Large intestine (tissue), 3 donors: ENCODE measurements around the gene RASSF8. TPM values are rescaled to one million over a fixed set of nuclear protein-coding genes. Genes with fewer than 3 reads are reported as not detected.

Experiments
- DNase-seq, 2 donors: peaks; one replicate each; pipeline versions ENCODE4 v3.0.0 to v3.0.0-alpha.2; 2013
- H3K27ac ChIP-seq: one replicate; pipeline ENCODE4 v1.5.1; 2013; ENCODE audit warnings: low read length
- H3K27me3 ChIP-seq: 2 replicates; pipeline ENCODE4 v1.6.1; 2013; ENCODE audit warnings: low read length; ENCODE audit not compliant: control insufficient read depth, insufficient read depth
- H3K36me3 ChIP-seq: 2 replicates; pipeline ENCODE4 v1.6.1; 2013; ENCODE audit warnings: low read length; ENCODE audit not compliant: control insufficient read depth, insufficient read depth
- H3K4me1 ChIP-seq: one replicate; pipeline ENCODE4 v1.6.1; 2013; ENCODE audit warnings: low read length; ENCODE audit not compliant: control insufficient read depth, insufficient read depth
- H3K4me3 ChIP-seq: one replicate; pipeline ENCODE4 v1.5.1; 2013; ENCODE audit warnings: low read length
- H3K9me3 ChIP-seq: one replicate; pipeline ENCODE4 v1.6.1; 2013; ENCODE audit warnings: mild to moderate bottlenecking, low read depth, low read length, moderate library complexity; ENCODE audit not compliant: control insufficient read depth
- WGBS: methylation state at CpG from one replicate; pipeline ENCODE4 v1.1.5; 2013; ENCODE audit warnings: low lambda C conversion rate; ENCODE audit not compliant: insufficient coverage; 5-methylcytosine and 5-hydroxymethylcytosine counted together
- polyA plus RNA-seq: library from polyadenylated mRNA; unstranded; fragments of 120-200 nt; gene quantifications from one replicate; pipeline ENCODE4 v1.2.1, GENCODE V29; 2013

The RASSF8 gene
- polyA plus RNA-seq, 1 donor = 20.2 TPM

- no CpG with 5 or more reads among the region's 2 CpGs for WGBS
- Histone ChIP-seq H3K27me3 (no peaks in the 10 kb centered on the region), H3K4me3 (no peak overlapping the region), H3K27ac (no peak overlapping the region), H3K36me3 (no peaks in the 10 kb centered on the region), H3K9me3 (no peaks in the 10 kb centered on the region), H3K4me1 (peaks cover 4% of the 10 kb centered on the region)
- no peak for DNase-seq
Observed at GRCh38 chr12:26042645-26043044, 84.2 kb downstream of the RASSF8 start.

GRCh38 chr12:26043135-26044006 is 84.9 kb downstream of the RASSF8 start:
- Histone ChIP-seq H3K27me3 (no peaks in the 10 kb centered on the region), H3K36me3 (no peaks in the 10 kb centered on the region), H3K4me1 (peaks cover 4% of the 10 kb centered on the region), H3K9me3 (no peaks in the 10 kb centered on the region), H3K4me3 (no peak overlapping the region), H3K27ac (no peak overlapping the region)
- 37% methylated on average over 2 of the region's 10 CpGs for WGBS
- DNase-seq = no peak

GRCh38 chr12:26044007-26044394 is 85.5 kb downstream of the RASSF8 start:
- DNase-seq = no peak
- no peaks in the 10 kb centered on the region for H3K9me3 ChIP-seq
- no peak overlapping the region for H3K27ac ChIP-seq
- H3K27me3 ChIP-seq = no peaks in the 10 kb centered on the region
- no peaks in the 10 kb centered on the region for H3K36me3 ChIP-seq
- H3K4me3 ChIP-seq = no peak overlapping the region
- H3K4me1 ChIP-seq = peaks cover 3% of the 10 kb centered on the region

- whole genome bisulfite sequencing = 80% methylated on average over 1 of the region's 1 CpG
Observed at GRCh38 chr12:26044592-26044991, 86.1 kb downstream of the RASSF8 start.

DNA sequence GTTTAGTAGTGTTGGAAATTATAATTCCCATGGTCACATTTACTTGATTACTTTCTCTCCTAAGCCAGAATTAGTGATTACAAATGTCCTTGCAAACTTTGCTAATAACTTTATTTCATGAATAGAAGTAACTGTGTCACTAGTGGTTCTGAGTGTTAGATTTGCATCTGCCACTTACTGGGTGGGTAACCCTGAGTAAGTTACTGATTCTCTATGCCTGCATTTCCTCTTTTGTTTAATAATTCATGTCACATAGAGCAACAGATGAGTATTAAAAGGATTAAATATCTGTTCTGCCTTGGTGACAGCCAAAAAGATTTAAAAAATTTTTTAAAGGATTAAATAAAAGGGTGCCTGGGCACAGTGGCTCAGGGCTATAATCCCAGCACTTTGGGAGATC is 87.7 kb downstream of the RASSF8 start:
- DNase-seq = no peak
- Histone ChIP-seq H3K36me3 (no peaks in the 10 kb centered on the region), H3K27me3 (no peaks in the 10 kb centered on the region), H3K27ac (no peak overlapping the region), H3K4me1 (no peaks in the 10 kb centered on the region), H3K9me3 (no peaks in the 10 kb centered on the region), H3K4me3 (no peak overlapping the region)

More at GRCh38 chr12:26044592-26044991, 86.1 kb downstream of the RASSF8 start:
- no peak overlapping the region for H3K4me3 ChIP-seq
- H3K4me1 ChIP-seq = no peaks in the 10 kb centered on the region
- no peaks in the 10 kb centered on the region for H3K27me3 ChIP-seq
- DNase-seq = no peak
- H3K9me3 ChIP-seq = no peaks in the 10 kb centered on the region
- no peak overlapping the region for H3K27ac ChIP-seq
- H3K36me3 ChIP-seq = no peaks in the 10 kb centered on the region

- H3K4me3 ChIP-seq = no peak overlapping the region
- no peak for DNase-seq
- H3K27ac ChIP-seq = no peak overlapping the region
- H3K27me3 ChIP-seq = no peaks in the 10 kb centered on the region
- no CpG with 5 or more reads among the region's 1 CpG for WGBS
- H3K36me3 ChIP-seq = no peaks in the 10 kb centered on the region
- H3K9me3 ChIP-seq = no peaks in the 10 kb centered on the region
- no peaks in the 10 kb centered on the region for H3K4me1 ChIP-seq
Observed at GRCh38 chr12:26046906-26047305, 88.4 kb downstream of the RASSF8 start.

DNA sequence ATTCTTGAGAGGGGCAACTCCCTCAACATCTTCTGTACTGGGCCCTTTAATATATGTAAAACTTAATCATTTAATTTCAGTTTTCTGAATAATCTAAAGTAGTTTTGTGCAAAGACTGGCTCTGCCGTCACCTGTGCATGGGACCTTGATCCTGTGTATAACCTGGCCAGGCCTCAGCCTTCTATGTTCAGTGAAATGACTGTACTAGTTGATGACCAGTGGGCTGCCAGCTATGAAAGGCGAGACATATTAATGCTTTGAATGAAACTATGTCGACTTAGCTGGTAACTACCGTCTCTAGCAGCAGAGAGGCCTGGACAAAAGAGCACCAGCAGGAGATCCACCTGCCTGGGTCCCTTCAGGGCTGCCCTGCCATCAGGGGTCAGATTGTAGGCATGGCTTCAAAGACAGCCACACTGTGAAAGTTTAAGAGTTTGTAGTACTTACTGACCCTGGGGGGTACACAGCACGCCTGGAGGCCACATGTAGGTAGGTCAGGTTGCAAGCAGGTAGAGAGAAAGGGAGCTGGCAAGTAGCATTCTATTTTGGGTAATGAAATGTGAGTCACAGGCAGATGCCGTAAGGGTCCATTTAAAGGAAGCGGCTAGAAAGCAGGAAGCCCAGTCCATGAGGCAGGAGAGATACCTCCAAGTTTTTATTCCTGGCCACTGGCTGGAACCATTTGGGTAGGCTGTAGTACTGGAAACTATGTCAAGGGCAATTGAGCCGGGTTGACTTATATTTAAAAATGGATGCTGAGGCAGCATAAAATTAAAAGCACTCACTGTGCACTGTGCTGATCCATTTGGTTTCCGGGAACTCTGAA is 89.1 kb downstream of the RASSF8 start:
- Histone ChIP-seq H3K36me3 (no peaks in the 10 kb centered on the region), H3K27me3 (no peaks in the 10 kb centered on the region)
- no peak for DNase-seq

DNA sequence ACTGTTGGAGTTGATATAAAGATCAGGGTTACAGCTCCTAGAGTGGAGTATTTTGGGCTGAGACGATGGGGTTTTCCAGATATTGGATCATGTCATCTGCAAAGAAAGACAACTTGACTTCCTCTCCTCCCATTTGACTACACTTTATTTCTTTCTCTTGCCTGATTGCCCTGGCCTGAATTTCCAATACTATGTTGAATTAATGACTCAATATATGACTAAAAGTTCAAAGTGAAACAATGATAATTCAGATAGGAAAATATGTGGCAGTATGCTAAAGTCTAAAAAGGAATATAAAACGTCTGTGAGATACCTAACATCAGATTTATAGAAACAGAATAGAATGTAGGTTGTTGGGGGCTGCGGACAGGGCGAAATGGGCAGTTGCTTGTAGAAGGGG is 94.2 kb downstream of the RASSF8 start:
- no peak overlapping the region for H3K27ac ChIP-seq
- no peak for DNase-seq
- no peaks in the 10 kb centered on the region for H3K9me3 ChIP-seq
- 79% methylated on average over 3 of the region's 4 CpGs for WGBS
- H3K4me1 ChIP-seq = no peaks in the 10 kb centered on the region
- H3K4me3 ChIP-seq = no peak overlapping the region
- no peaks in the 10 kb centered on the region for H3K27me3 ChIP-seq
- H3K36me3 ChIP-seq = no peaks in the 10 kb centered on the region

More for the DNA sequence above, 89.1 kb downstream of the RASSF8 start:
- H3K4me3 ChIP-seq = no peak overlapping the region
- no peaks in the 10 kb centered on the region for H3K9me3 ChIP-seq
- no peaks in the 10 kb centered on the region for H3K4me1 ChIP-seq
- H3K27ac ChIP-seq = no peak overlapping the region
- no CpG with 5 or more reads among the region's 9 CpGs for WGBS

DNA sequence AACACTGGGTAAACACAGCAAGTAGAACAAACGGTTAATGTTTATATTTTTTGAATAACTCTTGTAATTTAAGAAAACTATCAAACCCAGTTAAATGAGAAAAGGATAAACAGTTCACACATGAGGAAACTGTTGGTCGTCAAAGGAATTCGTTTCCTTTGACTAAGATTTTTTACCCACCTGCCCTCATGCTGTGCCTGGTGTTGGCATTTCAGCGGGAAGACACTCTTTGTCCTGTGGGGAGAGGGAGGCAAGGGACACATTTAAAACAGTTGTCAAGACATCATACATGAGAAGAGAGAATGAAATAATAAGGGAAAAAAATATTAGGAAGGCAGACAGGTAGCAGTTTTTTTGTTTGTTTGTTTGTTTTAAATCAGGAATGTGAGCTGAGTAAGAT is 95.9 kb downstream of the RASSF8 start:
- Histone ChIP-seq H3K4me1 (no peaks in the 10 kb centered on the region), H3K27me3 (no peaks in the 10 kb centered on the region), H3K36me3 (no peaks in the 10 kb centered on the region), H3K4me3 (no peak overlapping the region), H3K27ac (no peak overlapping the region), H3K9me3 (no peaks in the 10 kb centered on the region)
- no peak for DNase-seq
- 72% methylated on average over 3 of the region's 4 CpGs for WGBS

DNA sequence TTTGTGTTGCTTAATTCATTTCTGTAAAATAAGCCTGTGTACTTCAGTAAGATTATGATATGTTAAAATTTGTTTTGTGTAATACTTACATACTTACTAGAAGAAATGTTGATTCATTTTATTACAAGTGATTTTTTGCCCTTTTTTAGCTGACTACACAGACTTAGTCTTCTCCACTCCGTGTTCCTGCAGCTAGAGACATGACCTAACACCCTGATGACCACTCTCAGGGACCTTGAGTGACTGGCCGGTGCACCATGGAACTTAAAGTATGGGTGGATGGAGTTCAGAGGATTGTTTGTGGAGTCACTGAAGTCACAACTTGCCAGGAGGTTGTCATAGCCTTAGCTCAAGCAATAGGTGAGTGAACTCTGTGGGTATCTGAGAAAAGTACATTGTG is 96.6 kb downstream of the RASSF8 start:
- H3K9me3 ChIP-seq = no peaks in the 10 kb centered on the region
- WGBS = no CpG with 5 or more reads among the region's 2 CpGs
- H3K4me3 ChIP-seq = no peak overlapping the region
- no peak overlapping the region for H3K27ac ChIP-seq
- no peaks in the 10 kb centered on the region for H3K4me1 ChIP-seq
- DNase-seq = no peak
- H3K36me3 ChIP-seq = no peaks in the 10 kb centered on the region
- H3K27me3 ChIP-seq = no peaks in the 10 kb centered on the region
